ENCODE results near the gene LY9.

- TF ChIP-seq YY1 (IDR thresholded peaks at IDR 0.05; ENCODE audit: insufficient read depth, insufficient read length), result no peak
- TF ChIP-seq ZNF274 (IDR thresholded peaks at IDR 0.05; ENCODE audit: low read depth, low read length), result no peak
- no peak for TF ChIP-seq SUZ12 (IDR thresholded peaks at IDR 0.05; ENCODE audit: extremely low read depth, insufficient read depth, insufficient read length)
These were observed 27.3 kb downstream of the LY9 start for GRCh38 chr1:160823296-160823695.

All from NT2/D1 (cell line).